GM18507 (cell line): ENCODE results near the gene CCDC51.
"Not testable (repeated sequence)": the region's sequence is repeated elsewhere in the genome, so short reads cannot be mapped to it uniquely, and the experiment has no call there.

Experiments used
- DNase-seq: peaks from one replicate; pipeline ENCODE4 v3.0.0; 2011; ENCODE audit warnings: low read depth; ENCODE audit not compliant: insufficient read length; ENCODE audit errors: extremely low spot score
- FAIRE-seq: peaks from 2 replicates; lab custom pipeline; 2011; peaks lifted over from hg19 to GRCh38; lab: Jason Lieb, UNC

CCDC51 gene

DNA sequence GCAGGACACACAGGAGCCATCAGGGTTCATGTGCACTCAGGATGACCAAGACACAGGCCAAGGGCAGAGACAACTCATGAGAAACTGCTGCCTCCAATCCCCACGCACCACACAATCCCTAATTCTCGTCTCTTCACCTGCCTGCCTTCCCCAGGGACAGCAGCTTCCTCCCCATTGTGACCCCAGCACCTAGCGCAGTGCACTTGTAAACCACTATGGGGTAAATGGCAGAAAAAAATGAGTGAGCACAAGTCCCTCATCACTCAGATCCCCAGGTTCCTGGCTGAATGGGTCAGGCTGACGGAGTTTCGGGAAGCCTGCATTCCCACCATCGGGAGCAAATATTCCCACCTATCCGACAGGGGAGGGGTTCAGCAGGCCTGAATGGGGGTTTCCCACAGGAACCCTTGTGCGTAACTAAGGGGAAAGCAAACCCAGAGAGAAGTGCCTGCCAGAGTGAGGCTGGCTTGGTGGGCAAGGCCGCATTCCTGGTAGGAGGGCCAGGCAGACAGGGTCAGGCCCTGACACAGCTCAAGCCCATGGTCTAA lies 28.8 kb downstream of the CCDC51 start:
- DNase-seq (no peak), FAIRE-seq (no peak)

DNA sequence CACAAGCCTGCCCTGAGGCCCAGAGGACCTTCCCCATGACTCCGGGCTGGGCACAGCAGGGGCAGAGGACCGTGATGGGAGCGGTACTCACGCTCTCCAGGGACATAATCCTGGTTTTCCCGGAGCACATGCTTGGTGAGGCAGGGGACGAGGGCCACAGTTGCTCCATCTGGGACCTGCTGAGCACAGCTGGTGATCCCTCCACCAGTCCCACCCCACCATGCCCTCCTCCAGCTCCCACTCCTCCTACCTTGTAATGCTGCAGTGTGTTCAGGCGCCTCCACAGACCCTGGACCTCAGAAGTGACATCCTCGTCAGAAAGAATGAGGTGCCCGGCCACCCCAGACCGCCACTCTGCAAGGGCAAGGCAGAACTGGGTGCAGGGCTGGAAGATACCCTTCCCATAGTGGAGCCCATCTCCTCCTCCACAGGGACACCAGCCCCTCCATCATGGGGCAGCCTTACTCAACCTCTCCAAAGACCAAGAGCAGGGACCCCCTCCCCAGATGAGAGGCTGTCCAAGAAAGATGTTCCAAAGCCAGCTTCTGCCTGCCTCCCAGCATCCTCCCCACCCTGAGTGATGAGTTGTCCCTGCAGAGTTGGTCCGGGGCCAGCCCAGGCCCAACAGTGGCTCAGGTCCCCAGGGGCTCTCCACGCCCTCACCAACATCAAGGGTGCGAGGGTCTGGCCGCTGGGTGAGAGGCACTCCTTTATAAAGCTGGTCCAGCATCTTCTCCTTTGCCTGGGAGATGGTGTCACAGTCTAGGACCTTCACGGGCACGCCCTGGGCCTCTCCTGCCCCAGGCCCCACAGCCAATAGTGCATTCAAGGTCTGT lies 29.5 kb downstream of the CCDC51 start:
- DNase-seq, result no peak
- FAIRE-seq, result no peak

DNA sequence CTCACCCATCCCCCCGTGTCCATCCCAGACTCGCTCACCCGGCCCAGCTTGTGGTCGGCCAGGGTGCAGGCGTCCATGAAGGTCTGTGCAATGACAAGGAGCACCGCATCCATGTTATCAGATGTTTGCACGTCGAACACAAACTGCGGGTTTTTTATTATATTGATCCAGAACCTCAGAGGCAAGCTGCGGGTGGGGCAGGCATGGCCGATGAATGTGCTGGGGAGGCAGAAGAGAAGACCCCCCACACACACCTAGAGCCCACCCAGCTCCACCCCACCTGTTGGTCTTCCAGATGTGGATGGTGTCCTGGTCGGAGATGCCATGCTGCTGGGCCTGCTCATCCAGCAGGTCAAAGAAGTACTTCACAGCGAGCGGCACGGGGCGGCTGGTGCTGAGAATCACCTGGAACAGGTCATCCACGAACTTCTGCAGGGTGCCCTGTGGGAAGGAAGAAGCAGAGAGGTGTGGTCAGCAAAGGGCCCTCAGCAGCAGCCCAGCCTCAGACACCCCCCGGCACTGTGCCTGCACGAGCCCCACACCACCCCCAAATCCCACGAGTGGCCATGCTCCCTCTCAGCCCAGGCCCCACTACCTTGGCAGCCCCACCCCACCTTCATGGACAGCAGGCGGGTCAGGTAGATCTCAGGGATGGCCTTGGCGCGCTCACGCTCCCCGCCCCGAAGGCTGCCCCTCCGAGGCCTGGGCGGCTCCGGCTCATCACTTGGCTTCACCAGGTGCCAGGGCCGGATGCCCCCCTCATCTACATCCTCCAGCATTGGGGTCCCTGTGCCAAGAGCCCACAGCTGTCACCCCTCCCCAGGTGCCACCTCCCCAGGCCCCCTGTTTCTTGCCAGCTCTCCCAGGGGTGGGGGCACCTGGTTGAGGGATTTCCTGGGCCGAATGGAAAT lies 30.4 kb downstream of the CCDC51 start:
- DNase-seq (no peak), FAIRE-seq (no peak)

DNA sequence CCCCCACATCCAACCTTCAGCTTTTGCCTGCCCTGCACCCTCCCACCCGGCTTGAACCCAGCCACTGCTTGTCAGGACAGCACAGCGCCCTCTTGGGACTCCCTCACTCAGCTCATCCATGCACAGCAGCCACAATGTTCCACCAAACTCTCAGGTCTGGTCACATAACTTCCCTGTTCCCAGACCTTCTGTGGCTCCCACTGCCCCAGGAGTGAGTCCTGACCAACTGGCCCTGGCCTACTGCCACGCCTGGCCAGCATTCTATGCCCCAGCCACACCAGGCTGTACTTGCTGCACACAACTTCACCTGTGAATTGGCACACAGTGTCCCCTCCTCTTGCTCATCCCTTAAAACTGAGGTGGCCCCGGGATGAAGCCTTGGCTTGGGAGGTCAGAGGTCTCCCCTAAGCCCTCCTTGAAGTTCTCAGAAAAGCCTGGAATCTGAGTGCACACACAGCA lies 31.1 kb downstream of the CCDC51 start:
- FAIRE-seq (no peak), DNase-seq (no peak)

DNA sequence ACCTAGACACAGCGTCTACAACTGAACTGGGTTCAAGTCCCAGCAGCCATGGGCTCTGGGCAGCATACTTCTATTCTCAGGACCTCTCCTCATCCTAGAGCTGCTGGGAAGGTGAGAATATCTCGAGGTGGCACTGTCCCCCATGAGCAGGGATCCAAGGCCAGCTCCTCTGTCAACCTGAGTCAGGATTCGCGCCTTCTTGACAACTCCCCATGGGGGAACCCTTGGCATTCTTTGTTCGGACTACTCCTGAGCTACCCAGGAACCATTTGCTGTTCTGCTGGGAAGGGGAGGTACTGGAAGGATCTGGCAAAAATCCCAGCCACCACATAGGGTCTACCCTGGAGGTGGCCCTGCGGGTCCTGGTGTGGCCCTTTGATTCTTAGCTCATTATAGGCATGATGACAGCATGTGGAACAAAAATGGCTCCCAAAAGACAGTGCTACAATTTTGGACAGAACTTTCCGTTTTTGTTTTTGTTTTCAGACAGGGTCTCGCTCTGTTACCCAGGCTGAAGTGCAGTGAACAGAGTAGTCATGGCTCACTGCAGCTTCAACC lies 32.3 kb downstream of the CCDC51 start:
- FAIRE-seq (no peak), DNase-seq (no peak)

DNA sequence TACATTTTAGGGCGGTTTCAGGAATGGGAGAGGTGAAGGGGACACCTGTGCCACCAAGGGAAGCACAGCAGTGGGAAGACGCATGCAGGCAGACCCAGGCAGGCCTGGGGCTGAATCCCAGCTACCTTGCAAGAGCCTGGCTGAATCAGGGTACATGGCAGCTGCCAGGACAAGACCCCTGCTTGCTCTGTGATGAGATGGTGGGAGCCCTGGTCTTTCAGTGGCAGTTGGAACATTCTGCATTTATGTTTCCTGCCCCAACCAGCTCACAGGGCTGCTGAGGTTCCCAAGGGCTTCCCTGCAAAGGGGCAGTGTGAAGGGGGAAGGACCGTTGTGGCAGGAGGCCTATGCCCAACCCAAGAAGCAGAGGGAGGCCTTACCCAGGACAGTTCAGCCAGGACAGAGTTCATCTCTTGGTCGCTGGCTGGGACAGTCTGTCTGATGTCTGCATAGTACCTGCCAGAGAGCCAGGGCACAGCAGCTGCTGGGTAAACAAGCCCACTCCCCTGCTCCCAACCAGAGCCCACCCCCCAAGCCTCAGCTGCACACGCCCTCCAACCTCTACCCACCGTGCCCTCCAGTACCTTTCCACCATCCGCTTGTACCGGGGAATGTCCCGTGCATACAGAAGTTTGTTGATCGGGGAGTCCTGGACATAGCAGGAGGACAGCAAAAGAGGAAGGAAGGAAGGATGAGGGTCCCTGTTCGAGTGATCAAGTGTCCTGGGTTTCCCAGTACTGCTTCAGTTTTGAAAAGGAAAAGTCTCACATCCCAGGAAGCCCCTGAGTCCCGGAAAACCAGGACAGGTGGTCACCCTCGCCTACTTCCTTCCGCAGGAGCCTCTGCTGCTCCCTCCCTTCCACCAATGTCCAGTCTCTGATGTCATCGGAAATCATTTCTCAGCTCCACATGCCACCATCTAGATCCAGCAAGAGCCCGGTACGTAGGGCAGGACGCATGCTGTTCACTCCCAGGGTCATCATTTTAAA lies 33.2 kb downstream of the CCDC51 start:
- DNase-seq (no peak), FAIRE-seq (no peak)

DNA sequence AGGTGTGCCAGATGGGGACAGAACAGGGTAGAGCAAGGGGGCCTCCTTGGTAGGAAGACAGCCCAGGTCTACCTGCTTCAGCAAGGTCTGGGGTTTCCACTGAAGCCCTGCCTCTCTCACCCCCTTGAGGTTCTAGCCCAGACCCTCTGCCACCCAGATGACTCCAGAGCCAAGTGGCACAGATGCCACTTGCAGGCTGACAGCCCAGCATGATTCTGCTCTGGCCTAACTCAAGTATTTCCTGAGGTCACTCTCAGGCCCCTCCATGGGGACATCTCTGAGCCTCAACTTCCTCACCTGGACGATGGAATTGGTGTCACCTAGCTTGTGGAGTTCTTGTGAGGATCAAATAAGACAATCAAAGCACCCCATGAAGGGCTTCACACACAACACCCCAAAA lies 33.9 kb downstream of the CCDC51 start:
- DNase-seq, result no peak
- FAIRE-seq, result no peak

DNA sequence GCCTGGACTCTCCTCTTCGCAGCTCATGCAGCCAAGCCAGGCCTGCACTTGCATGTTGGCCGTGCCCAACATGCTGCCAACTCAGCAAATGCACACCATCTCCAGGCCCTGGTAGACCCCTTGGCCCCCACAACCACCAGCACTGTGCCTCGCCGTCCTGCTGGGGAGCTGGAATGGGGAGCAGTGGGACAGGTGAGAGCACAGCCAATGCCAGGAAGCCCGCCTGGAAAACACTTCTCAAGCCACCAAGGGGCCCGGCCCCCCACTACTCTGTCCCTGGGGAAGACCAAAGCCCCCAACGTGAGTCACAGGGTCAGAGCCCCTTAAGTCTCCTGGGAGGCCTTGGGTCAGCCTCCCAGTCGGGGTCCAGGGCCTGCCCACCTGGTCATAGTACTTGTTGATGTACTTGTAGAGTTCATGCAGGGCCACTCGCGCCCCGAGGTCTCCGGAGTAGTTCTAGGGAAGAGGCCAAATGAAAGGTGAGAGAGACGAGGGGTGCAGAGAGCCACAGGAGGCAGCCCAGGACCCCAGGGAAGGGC lies 34.5 kb downstream of the CCDC51 start:
- DNase-seq (no peak), FAIRE-seq (no peak)

DNA sequence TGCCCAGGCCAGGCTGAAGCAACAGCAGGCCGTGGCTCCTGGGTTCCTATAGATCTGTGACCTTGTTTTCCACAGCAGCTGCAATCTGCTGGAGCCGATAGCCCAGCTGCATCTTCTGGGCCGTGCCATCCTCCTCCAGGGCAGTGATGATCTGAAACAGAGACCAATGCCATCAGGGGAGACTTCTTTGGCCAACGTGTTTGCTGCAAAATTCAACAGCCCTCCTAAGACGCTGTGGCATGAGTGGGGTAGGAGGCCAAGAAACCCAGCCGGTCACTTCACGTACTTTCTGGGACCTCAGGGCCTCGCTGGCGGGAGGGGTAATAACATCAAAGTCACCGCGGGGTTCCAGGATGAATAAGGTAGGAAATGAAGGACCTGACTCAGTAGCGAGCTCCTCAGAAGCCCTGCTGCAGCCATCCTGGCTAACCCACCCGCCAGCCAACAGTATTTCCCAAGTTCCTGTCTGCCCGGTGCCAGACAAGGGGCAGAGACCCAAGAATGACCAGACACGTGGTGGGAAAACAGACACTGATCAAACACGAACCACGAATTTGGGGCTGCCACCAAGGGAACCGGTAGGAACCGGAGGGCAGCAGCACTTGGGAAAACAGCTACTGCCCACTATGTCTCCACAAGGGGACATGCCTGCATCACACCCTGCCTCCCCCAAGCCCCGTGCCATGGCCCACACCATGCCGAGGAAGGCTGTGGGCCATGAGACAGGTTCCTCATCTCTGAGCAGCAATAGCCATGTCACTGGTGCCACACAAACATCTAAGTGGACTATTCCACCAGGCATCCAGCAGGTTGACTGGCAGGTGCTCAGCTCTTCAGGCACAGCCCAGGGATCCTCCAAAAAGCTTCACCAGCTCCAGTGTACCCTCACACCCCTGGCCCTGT lies 35.2 kb downstream of the CCDC51 start:
- FAIRE-seq, result no peak
- DNase-seq, result no peak

DNA sequence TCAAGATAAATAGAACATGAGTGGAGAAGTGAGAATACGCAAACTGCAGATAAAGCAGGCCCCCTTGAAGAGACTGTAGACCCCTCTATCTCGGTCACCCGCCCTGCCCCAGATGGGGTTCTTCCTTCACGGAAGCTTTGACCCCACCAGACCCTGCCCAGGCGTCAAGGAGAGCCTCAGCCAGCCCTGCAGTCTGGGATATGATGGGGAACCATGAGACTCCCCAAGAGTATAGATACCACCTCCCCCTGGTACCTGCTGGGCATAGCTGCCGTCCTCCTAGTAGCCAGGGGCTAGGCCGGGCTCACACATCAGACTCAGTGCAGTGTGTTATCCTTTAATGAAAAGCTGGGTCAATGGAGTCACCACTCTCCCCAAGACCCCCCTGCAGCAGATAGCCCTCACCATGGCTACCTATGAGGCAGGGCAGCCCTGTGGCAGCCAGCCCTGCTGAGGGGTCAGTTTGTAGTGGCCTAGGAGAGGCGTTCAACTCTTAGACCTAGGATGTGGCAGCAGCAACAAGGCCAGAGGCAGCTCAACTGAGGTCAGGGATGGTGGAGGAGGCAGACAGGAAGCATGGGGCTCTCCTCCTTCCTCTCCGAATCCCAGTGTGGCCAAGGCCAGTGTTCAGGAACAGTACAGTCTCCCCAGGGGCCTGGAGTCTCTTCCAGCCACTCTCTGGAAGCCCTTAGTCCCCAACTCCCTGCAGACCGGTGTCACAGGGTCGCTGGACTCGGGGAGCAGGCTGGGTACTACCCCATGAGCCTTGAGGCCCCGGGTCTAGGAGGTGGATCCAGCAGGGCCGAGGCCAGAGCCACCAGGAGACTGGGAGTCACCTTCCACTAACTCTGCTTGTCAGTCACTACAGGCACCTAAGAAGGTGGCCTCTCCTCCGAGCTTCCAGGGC lies 36.1 kb downstream of the CCDC51 start:
- FAIRE-seq, result no peak
- no peak for DNase-seq

DNA sequence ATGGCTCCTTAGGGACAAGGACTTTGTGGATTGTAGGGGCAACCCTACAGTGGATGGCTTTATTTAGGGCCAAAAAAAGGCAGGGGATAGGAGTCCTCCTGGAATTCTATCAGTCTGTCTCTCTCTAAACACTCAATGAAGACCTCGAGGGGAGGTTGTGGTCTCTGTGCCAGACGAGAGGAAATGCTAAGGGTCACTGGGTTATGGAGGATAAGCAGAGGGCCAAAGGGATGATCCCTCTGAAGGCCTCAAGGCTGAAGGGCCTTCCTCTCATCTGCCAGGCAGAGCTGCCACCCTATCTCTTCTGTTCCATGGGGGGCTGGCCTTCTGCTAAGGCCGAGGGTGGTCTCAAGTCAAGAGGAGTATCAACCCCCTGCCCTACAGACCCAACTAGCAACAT lies 37.0 kb downstream of the CCDC51 start:
- no peak for FAIRE-seq
- DNase-seq, result no peak

DNA sequence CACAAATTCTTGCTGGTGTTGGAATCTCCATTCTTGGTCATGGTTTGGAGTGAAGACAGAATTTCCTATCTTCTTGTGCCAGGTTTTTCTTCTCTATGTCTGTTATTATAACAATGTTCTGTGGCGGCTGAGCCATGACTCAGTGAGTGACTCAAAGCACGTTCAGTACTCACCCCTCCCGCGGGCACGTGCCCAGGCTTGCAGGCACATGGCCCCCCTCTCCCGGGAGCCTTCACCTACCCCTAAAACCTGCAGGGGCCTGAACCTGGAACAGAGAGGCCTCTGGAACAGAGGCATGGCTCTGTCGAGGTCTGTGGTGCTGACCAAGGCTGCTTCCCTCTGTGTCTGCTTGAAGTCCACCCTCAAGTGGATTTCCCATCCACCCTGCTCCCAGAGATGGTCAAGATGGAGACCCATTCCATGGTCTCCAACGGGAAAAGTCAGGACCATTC lies 37.6 kb downstream of the CCDC51 start:
- no peak for DNase-seq
- FAIRE-seq, result no peak

DNA sequence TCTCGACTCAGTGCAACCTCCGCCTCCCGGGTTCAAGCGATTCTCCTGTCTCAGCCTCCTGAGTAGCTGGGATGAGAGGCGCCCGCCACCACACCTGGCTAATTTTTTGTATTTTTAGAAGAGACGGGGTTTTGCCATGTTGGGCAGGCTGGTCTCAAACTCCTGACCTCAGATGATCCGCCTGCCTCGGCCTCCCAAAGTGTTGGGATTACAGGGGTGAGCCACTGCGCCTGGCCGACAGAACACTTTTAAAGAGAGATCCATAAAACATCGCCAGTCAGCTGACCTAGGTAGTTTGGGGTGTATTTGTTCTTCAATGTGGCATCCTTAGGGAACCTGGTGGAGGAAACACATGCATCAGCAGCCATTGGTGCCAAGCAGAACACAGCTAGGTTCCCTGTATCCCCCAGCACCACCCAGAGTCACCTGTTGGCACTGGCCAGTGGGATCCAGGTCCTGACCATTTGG lies 38.5 kb downstream of the CCDC51 start:
- DNase-seq, FAIRE-seq: not testable (repeated sequence)

DNA sequence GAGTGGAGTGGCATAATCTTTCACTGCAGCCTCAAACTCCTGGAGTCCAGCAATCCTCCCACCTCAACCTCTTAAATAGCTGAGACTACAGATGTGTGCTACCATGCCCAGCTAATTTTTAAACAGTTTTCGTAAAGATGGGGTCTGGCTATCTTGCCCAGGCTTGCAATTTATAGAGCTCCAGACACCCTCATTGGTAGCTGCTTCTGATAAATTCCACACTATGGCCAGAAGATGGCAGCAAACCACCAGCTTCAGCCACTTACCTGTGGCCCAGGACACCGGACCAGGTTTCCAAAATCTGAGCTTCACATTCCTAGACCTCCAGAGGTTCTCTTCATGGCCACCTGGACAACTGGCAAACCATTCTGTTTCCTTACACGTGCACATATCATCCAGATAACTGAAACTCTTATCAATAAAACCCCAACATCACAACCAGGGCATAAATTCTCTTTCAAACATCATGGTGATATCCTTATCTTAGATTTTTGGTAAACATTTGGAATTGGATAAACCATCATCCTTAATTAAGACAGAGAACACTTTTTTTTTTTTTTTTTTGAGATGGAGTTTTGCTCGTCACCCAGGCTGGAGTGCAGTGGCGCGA lies 39.0 kb downstream of the CCDC51 start:
- FAIRE-seq, result peak; percentile 94
- DNase-seq, result peak; percentile 82

DNA sequence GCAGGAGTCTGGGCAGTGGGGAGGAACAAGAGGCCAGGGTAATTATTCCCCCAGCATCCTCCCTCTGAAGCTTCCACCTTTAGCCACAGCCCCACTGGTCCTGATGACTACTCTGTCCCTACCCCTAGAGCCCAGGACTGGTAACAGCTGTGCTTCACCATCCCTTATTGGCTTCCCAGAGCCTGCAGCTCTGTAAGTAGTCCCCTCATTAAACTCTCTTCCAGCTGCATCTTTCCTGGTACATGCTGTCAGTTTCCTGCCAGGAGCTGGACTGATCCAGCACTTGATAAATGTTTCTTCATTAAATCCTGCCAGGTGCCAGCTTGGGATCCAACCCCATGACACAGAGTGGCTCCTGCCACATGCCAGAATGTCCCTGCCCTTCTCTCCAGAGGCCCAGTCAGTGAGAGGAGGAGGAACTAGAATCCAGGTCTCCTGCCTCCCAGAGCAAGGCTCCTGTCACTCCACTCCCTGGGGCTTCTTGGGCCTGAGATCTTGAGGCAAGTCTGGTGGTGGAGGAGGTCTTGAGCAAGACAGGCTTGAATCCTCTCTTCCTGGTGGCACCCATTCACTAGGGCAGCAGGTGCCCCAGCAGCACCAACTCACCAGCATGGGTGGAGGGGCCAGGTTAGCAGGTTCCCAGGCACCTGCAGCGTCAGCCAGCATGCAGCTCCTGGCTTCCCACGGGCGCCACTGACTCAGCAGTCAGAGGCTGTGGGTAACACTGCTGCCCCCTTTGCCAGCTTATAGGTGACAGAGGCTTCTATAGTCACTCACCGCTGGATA lies 40.3 kb downstream of the CCDC51 start:
- no peak for FAIRE-seq
- no peak for DNase-seq
